ENCODE data around the gene PITPNM3.
"Not testable (repeated sequence)": the region's sequence is repeated elsewhere in the genome, so short reads cannot be mapped to it uniquely, and the experiment has no call there.

Gene PITPNM3

DNA sequence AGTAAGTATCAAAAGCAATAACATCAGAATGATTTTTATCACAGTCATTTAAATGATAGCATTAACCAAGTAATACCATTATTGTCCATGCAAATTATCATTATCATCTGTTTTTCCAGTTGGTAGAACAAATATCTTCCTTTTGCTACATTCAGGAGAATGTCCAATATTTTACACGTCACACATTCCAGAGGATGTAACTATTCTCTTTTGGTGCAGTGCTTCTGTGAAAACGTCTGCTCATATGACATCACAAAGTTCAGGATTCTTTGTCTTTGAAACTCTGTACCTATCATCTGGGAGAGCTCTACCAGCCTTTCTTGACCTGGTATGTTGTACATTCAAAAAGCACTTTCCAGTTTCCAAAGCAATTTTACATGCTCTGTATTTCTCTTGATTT, 40.2 kb upstream of the PITPNM3 start:
- no peak for DNase-seq (ENCODE audit: low read depth)
- H3K4me3 ChIP-seq (ENCODE audit: low read length): no peak overlapping the region
- TF ChIP-seq CTCF (conservative IDR thresholded peaks at IDR 0.05; ENCODE audit: low read length): no peak

DNA sequence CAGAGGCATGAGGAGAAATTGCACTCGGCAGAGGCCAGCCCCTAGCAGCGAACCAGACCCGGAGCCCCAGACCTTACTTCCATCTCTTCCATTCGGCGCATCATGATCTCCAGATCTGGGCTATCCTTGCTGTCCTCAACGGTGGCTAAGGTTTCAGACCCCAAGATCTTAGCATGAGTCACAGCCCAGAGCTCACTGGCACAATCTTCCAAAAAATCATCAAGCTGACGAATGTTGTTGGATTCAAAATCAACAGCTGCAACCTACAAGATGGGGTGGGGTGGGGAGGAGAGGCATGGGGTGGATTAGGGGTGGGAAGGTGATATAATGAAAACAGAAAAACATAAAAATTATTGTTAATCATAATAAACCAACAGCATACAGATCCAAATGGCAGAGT, 39.7 kb upstream of the PITPNM3 start:
- TF ChIP-seq CTCF (conservative IDR thresholded peaks at IDR 0.05; ENCODE audit: low read length): no peak
- no peak for DNase-seq (ENCODE audit: low read depth)
- no peak overlapping the region for H3K4me3 ChIP-seq (ENCODE audit: low read length)

DNA sequence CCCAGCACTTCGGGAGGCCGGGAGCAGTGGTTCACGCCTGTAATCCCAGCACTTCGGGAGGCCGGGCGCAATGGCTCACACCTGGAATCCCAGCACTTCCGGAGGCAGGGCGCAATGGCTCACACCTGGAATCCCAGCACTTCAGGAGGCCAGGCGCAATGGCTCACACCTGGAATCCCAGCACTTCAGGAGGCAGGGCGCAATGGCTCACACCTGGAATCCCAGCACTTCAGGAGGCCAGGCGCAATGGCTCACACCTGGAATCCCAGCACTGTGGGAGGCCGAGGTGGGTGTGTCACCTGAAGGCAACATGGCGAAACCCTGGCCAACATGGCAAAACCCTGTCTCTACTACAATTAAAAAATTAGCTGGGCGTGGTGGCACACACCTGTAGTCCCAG, 37.0 kb upstream of the PITPNM3 start:
- not testable (repeated sequence) for H3K4me3 ChIP-seq (ENCODE audit: low read length); DNase-seq (ENCODE audit: low read depth)

DNA sequence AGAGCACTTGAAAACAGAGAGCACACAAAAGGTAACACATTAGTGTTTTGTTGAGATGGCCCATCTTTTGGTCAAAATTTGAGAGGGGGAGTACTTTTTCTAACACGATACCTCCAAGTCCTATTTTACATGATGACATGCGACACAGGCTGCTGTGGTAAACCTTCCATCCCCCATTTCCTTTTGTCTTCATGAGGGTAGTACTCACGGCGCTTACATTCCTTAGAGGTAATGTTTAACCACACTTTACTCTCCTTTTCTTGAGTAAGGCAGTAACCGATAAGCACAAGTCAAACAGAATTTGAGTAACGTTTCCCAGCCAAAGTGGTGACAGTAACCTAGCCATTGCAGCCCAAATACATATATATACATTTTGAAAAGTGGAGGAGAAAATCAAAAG, 35.8 kb upstream of the PITPNM3 start:
- H3K4me3 ChIP-seq (ENCODE audit: low read length): no peak overlapping the region
- DNase-seq (ENCODE audit: low read depth): no peak
- no peak for TF ChIP-seq CTCF (conservative IDR thresholded peaks at IDR 0.05; ENCODE audit: low read length)

- peak; percentile 86 for DNase-seq (ENCODE audit: low read depth)
- TF ChIP-seq CTCF (conservative IDR thresholded peaks at IDR 0.05; ENCODE audit: low read length): no peak
- H3K4me3 ChIP-seq (ENCODE audit: low read length): no peak overlapping the region
These were observed 35.3 kb upstream of the PITPNM3 start for GRCh38 chr17:6591599-6592158.

- no peak overlapping the region for H3K4me3 ChIP-seq (ENCODE audit: low read length)
- DNase-seq (ENCODE audit: low read depth): peak; percentile 69
- TF ChIP-seq CTCF (conservative IDR thresholded peaks at IDR 0.05; ENCODE audit: low read length): no peak
These were observed 33.1 kb upstream of the PITPNM3 start for GRCh38 chr17:6589266-6589946.

DNA sequence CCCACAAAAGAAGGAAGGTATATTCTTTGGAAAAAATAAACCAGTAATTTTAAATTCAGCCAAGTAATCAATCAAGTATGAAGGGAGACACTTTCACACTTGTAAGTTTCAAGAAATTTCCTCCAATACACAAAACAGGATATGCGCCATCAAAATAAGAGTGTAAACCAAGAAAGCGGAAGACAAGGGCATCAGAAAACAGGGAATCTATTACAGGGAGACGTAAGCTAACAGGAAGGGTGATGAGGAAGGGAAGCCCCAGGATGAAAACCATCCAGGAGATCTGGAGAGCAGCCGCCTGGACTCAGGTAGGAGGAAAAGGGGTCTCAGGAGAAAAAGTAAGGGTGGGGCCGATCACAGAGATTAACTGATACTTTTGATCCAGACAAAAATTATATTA, 31.8 kb upstream of the PITPNM3 start:
- DNase-seq (ENCODE audit: low read depth): no peak
- H3K4me3 ChIP-seq (ENCODE audit: low read length): no peak overlapping the region
- no peak for TF ChIP-seq CTCF (conservative IDR thresholded peaks at IDR 0.05; ENCODE audit: low read length)
